Smooth muscle cell (in vitro differentiated cells): ENCODE data around the gene SART1. TPM values are rescaled to one million over a fixed set of nuclear protein-coding genes. Genes with fewer than 3 reads are reported as not detected.

Experiments used
- DNase-seq: peaks from one replicate; lab custom pipeline; 2025; ENCODE audit not compliant: unreplicated experiment; lab: John Stamatoyannopoulos, UW
- H2AFZ ChIP-seq: fragments of 200-600 bp; sonication (generic); 2 replicates; pipeline ENCODE4 v1.6.0; 2016; ENCODE audit warnings: antibody characterized with exemption, low read depth, mild to moderate bottlenecking
- H3F3A ChIP-seq: fragments of 200-600 bp; sonication (generic); 2 replicates; pipeline ENCODE4 v1.6.0; 2017; ENCODE audit warnings: antibody characterized with exemption, low read depth
- H3K27ac ChIP-seq: fragments of 200-600 bp; sonication (generic); 2 replicates; pipeline ENCODE4 v1.5.1; 2016; ENCODE audit warnings: low read depth, mild to moderate bottlenecking
- H3K27me3 ChIP-seq: fragments of 200-600 bp; sonication (generic); 2 replicates; pipeline ENCODE4 v1.6.1; 2016; ENCODE audit warnings: low read depth, mild to moderate bottlenecking
- H3K36me3 ChIP-seq: fragments of 200-600 bp; sonication (generic); 2 replicates; pipeline ENCODE4 v1.5.1; 2016; ENCODE audit warnings: low read depth
- H3K4me1 ChIP-seq: fragments of 200-600 bp; sonication (generic); 2 replicates; pipeline ENCODE4 v1.5.1; 2016; ENCODE audit warnings: low read depth
- H3K4me2 ChIP-seq: fragments of 200-600 bp; sonication (generic); 2 replicates; pipeline ENCODE4 v1.6.0; 2016; ENCODE audit warnings: mild to moderate bottlenecking
- H3K4me3 ChIP-seq: fragments of 200-600 bp; sonication (generic); 2 replicates; pipeline ENCODE4 v1.5.1; 2016; ENCODE audit warnings: mild to moderate bottlenecking
- H3K79me2 ChIP-seq: fragments of 200-600 bp; sonication (generic); 2 replicates; pipeline ENCODE4 v1.6.0; 2016; ENCODE audit warnings: low read depth, mild to moderate bottlenecking
- H3K9ac ChIP-seq: fragments of 200-600 bp; sonication (generic); 2 replicates; pipeline ENCODE4 v1.6.0; 2016; ENCODE audit warnings: low read depth
- H3K9me3 ChIP-seq: fragments of 200-600 bp; sonication (generic); replicated peaks from 2 replicates; pipeline ENCODE4 v1.5.1; 2016; ENCODE audit warnings: low read depth
- H4K20me1 ChIP-seq: fragments of 200-600 bp; sonication (generic); 2 replicates; pipeline ENCODE4 v1.6.0; 2016; ENCODE audit warnings: low read depth
- CTCF ChIP-seq: fragments of 200-600 bp; sonication (generic); IDR thresholded peaks from 2 replicates; pipeline ENCODE4 v1.5.1; 2017; ENCODE audit warnings: borderline replicate concordance, mild to moderate bottlenecking, antibody characterized with exemption; ENCODE audit not compliant: insufficient read depth, poor library complexity, severe bottlenecking
- WGBS: methylation state at CpG from one replicate; pipeline ENCODE4 v1.1.7; 2016; ENCODE audit warnings: low lambda C conversion rate; 5-methylcytosine and 5-hydroxymethylcytosine counted together
- polyA plus RNA-seq: library from polyadenylated mRNA; unstranded; fragments of >200 nt; fragmentation: Nextera tagmentation; extraction: Ambion mirVana; gene quantifications from 2 replicates; pipeline ENCODE4 v1.2.1, GENCODE V29; 2016
- total RNA-seq: library from RNA; depleted of rRNA; stranded (reverse); fragments of >200 nt; gene quantifications from 2 replicates; pipeline ENCODE4 v1.2.3, GENCODE V29; 2014

SART1 gene
- total and polyA plus RNA-seq, 2 experiments from 2014 or later: 22.5 to 62.5 TPM

DNA sequence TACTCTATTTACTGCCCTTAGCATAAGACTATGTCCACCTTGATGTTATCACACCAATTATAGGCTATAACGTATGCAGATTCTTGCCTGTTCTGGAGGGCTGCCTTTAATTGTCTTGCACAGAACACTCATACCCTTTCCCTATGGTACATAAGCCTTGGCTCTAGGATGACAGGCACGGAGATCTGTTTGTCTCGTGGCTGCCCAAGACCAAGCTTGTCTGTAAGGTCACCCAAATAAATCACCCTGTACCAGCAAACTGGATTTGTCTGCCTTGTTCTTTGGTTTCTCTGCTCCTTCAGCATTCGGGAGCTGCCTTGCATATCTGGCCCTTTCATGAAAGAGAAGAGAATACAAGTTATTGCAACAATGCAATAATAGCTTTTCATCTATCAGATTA, 23.8 kb upstream of the SART1 start:
- no peaks in the 10 kb centered on the region for H3K36me3 ChIP-seq
- H3K79me2 ChIP-seq: no peaks in the 10 kb centered on the region
- no peaks in the 10 kb centered on the region for H3K9me3 ChIP-seq
- H3K4me3 ChIP-seq: no peak overlapping the region
- no peak for TF ChIP-seq CTCF
- H3K27me3 ChIP-seq: no peaks in the 10 kb centered on the region
- 55% methylated on average over 4 of the region's 4 CpGs for WGBS
- no peak overlapping the region for H3K9ac ChIP-seq
- no peak overlapping the region for H3K4me2 ChIP-seq
- H3K27ac ChIP-seq: no peak overlapping the region
- no peaks in the 10 kb centered on the region for H3F3A ChIP-seq
- H2AFZ ChIP-seq: no peak overlapping the region
- no peaks in the 10 kb centered on the region for H4K20me1 ChIP-seq
- DNase-seq: no peak
- H3K4me1 ChIP-seq: no peaks in the 10 kb centered on the region

- Histone ChIP-seq H3F3A (no peaks in the 10 kb centered on the region), H3K36me3 (no peaks in the 10 kb centered on the region), H3K27ac (peak overlapping the region; percentile 79), H3K79me2 (no peaks in the 10 kb centered on the region), H3K4me2 (peak overlapping the region; percentile 10), H4K20me1 (no peaks in the 10 kb centered on the region), H3K4me1 (peaks cover 5% of the 10 kb centered on the region), H3K4me3 (no peak overlapping the region), H2AFZ (no peak overlapping the region), H3K27me3 (no peaks in the 10 kb centered on the region), H3K9ac (no peak overlapping the region), H3K9me3 (no peaks in the 10 kb centered on the region)
- 79% methylated on average over 9 of the region's 9 CpGs for WGBS
- no peak for DNase-seq
- no peak for TF ChIP-seq CTCF
Observed at GRCh38 chr11:65941720-65942310, 19.7 kb upstream of the SART1 start.

DNA sequence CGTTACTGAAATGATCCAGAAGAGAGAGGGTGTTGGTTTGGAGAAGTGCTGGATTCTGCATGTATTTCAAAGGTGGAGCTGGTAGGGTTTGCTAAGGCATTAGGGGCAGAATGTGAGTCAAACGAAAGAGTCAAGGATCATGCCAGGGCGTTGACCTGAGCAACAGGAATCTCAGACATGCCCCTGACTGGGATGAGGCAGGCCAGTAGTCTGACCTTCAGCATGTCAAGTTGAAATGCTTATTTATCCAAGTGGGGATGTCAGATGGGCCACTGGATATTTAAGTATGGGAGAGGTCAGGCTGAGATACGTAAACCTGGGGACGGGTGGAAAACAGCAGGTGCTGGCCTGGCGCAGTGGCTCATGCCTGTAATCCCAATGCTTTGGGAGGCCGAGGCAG, 19.0 kb upstream of the SART1 start:
- H2AFZ ChIP-seq: no peak overlapping the region
- no peak overlapping the region for H3K4me3 ChIP-seq
- peaks cover 5% of the 10 kb centered on the region for H3K4me1 ChIP-seq
- DNase-seq: no peak
- H3K4me2 ChIP-seq: no peak overlapping the region
- H3K9ac ChIP-seq: no peak overlapping the region
- 92% methylated on average over 7 of the region's 7 CpGs for WGBS
- H3K27me3 ChIP-seq: no peaks in the 10 kb centered on the region
- no peaks in the 10 kb centered on the region for H3K36me3 ChIP-seq
- H3K27ac ChIP-seq: no peak overlapping the region
- H3F3A ChIP-seq: no peaks in the 10 kb centered on the region
- H3K9me3 ChIP-seq: no peaks in the 10 kb centered on the region
- H4K20me1 ChIP-seq: no peaks in the 10 kb centered on the region
- H3K79me2 ChIP-seq: no peaks in the 10 kb centered on the region
- TF ChIP-seq CTCF: no peak

- Histone ChIP-seq H3K79me2 (no peaks in the 10 kb centered on the region), H3F3A (no peaks in the 10 kb centered on the region), H3K4me2 (no peak overlapping the region), H3K36me3 (no peaks in the 10 kb centered on the region), H3K27ac (no peak overlapping the region), H3K9me3 (no peaks in the 10 kb centered on the region), H4K20me1 (no peaks in the 10 kb centered on the region), H3K4me3 (no peak overlapping the region), H3K27me3 (no peaks in the 10 kb centered on the region), H3K9ac (no peak overlapping the region), H3K4me1 (peaks cover 5% of the 10 kb centered on the region), H2AFZ (no peak overlapping the region)
- WGBS: 94% methylated on average over 8 of the region's 8 CpGs
- no peak for TF ChIP-seq CTCF
- DNase-seq: no peak
Observed at GRCh38 chr11:65944191-65944590, 17.3 kb upstream of the SART1 start.
